Keratinocyte (primary cell): ENCODE measurements around the gene EGFLAM. TPM values are rescaled to one million over a fixed set of nuclear protein-coding genes. Genes with fewer than 3 reads are reported as not detected.

Experiments used
- DNase-seq: peaks from one replicate; pipeline ENCODE4 v3.0.0-alpha.2; 2011; ENCODE audit warnings: low read depth, missing footprints, low spot score
- FAIRE-seq: peaks from 2 replicates; lab custom pipeline; 2011; peaks lifted over from hg19 to GRCh38; lab: Jason Lieb, UNC
- H2AFZ ChIP-seq: 2 replicates; pipeline ENCODE4 v1.6.0; 2012; ENCODE audit warnings: low read length, control low read depth, inconsistent platforms; ENCODE audit not compliant: control insufficient read depth
- H3K27ac ChIP-seq: 2 replicates; pipeline ENCODE4 v1.5.1; 2011; ENCODE audit warnings: low read length; ENCODE audit not compliant: control insufficient read depth, insufficient read depth
- H3K27me3 ChIP-seq: 3 replicates; pipeline ENCODE4 v1.6.0; 2011; ENCODE audit warnings: low read length; ENCODE audit not compliant: control insufficient read depth, insufficient read depth; ENCODE audit errors: extremely low read depth
- H3K36me3 ChIP-seq, 2 experiments: 2 replicates in 1 of 2; 3 replicates in 1 of 2; pipeline ENCODE4 v1.5.1; 2011; ENCODE audit warnings: low read length in 2 of 2, mild to moderate bottlenecking in 1 of 2; ENCODE audit not compliant: control insufficient read depth in 2 of 2, insufficient read depth in 2 of 2; ENCODE audit errors: extremely low read depth in 1 of 2
- H3K4me1 ChIP-seq: 3 replicates; pipeline ENCODE4 v1.5.1; 2011; ENCODE audit warnings: low read length; ENCODE audit not compliant: control insufficient read depth, insufficient read depth; ENCODE audit errors: extremely low read depth
- H3K4me2 ChIP-seq: 3 replicates; pipeline ENCODE4 v1.6.0; 2011; ENCODE audit warnings: low read depth, low read length; ENCODE audit not compliant: control insufficient read depth, insufficient read depth; ENCODE audit errors: extremely low read depth
- H3K4me3 ChIP-seq, 3 experiments: fragments of 200-600 bp in 1 of 3; sonication (generic) in 1 of 3; 2 replicates in 2 of 3; 3 replicates in 1 of 3; pipeline ENCODE4 v1.5.1; 2011 to 2016; ENCODE audit warnings: low read length in 3 of 3, mild to moderate bottlenecking in 3 of 3, control low read depth in 2 of 3, inconsistent platforms in 1 of 3, low read depth in 1 of 3, mixed read lengths in 1 of 3, mixed run types in 1 of 3, moderate library complexity in 1 of 3; ENCODE audit not compliant: control insufficient read depth in 2 of 3, insufficient read depth in 2 of 3; ENCODE audit errors: extremely low read depth in 1 of 3
- H3K79me2 ChIP-seq: 2 replicates; pipeline ENCODE4 v1.6.0; 2012; ENCODE audit warnings: low read length; ENCODE audit not compliant: control insufficient read depth, insufficient read depth
- H3K9ac ChIP-seq: 3 replicates; pipeline ENCODE4 v1.6.0; 2011; ENCODE audit warnings: low read length; ENCODE audit not compliant: control insufficient read depth, insufficient read depth; ENCODE audit errors: extremely low read depth
- H3K9me1 ChIP-seq: 3 replicates; pipeline ENCODE4 v1.6.0; 2011; ENCODE audit warnings: low read length; ENCODE audit not compliant: control insufficient read depth, insufficient read depth; ENCODE audit errors: extremely low read depth
- H3K9me3 ChIP-seq: 2 replicates; pipeline ENCODE4 v1.5.1; 2012; ENCODE audit warnings: low read depth, low read length; ENCODE audit not compliant: control insufficient read depth
- H4K20me1 ChIP-seq: 3 replicates; pipeline ENCODE4 v1.6.0; 2011; ENCODE audit warnings: low read length; ENCODE audit not compliant: control insufficient read depth, insufficient read depth; ENCODE audit errors: extremely low read depth
- EZH2 ChIP-seq: IDR thresholded peaks from one replicate; pipeline ENCODE4 v1.6.1; 2012; ENCODE audit warnings: inconsistent platforms, mild to moderate bottlenecking, low read length, moderate library complexity
- dilution Hi-C: fragments of 300-500 bp; cut with MboI; formaldehyde crosslinking; loops from one replicate; pipeline ENCODE4 v1.7.0; 2020; ENCODE audit warnings: low sequenced_read_pairs; ENCODE audit not compliant: extremely low pct_ligation_motif_present
- polyA plus RNA-seq, 5 experiments: library from polyadenylated mRNA; depleted of rRNA in 3 of 5; stranded (reverse) in 3 of 5; stranded (forward) in 1 of 5; unstranded in 1 of 5; fragments of >200 nt; gene quantifications; 1 replicate in 1 of 5; 2 replicates in 3 of 5; 3 replicates in 1 of 5; pipeline versions ENCODE4 v1.2.1 to v1.2.3, GENCODE V29; 2011 to 2012; ENCODE audit warnings: missing spikeins in 2 of 5, low read depth in 1 of 5, low replicate concordance in 1 of 5
- TF ChIP-seq, protein P1 (sequence below), 3 experiments: IDR thresholded peaks in 1 of 3; conservative IDR thresholded peaks in 1 of 3; optimal IDR thresholded peaks in 1 of 3; 2 replicates in 2 of 3; 3 replicates in 1 of 3; pipeline versions ENCODE3 to v1.5.1; 2011; ENCODE audit warnings: low read length in 3 of 3, mild to moderate bottlenecking in 3 of 3, moderate library complexity in 2 of 3, control low read depth in 1 of 3, inconsistent platforms in 1 of 3; ENCODE audit not compliant: insufficient read depth in 2 of 3; ENCODE audit errors: extremely low read depth in 1 of 3

EGFLAM gene
- polyA plus RNA-seq, 1 donor (not counting 4 experiments of a cell fraction or from before 2014, with no cell fraction given): not detected

DNA sequence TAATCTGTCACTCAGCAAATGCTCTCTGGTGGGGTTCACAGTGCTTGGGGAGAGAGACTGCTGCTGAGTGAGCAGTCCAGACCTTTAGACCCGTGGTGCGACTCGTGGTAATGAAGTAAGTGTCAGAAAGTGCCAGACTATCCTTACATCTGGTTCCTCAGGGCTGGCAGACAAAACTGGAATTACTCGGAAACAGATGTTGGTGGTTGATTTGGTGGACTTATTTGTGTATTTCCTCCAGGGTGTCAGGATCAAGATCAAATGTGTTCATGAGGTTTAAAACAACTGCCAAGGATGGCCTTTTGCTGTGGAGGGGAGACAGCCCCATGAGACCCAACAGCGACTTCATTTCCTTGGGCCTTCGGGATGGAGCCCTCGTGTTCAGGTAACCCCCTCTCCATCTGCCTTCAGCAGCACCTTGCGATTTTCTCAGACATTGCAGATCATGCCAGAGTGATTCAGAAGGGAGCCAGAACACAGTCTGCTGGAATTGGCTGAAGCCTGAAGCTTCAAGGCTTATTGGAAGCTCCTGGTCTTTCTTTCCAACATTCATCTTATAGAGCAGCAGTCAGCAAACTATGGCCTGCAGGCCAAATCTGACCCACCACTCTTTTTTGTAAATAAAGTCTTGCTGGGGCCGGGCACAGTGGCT is 192.8 kb downstream of the EGFLAM start:
- H3K79me2 ChIP-seq: no peaks in the 10 kb centered on the region
- no peak overlapping the region for H3K4me2 ChIP-seq
- TF ChIP-seq, protein P1, sequence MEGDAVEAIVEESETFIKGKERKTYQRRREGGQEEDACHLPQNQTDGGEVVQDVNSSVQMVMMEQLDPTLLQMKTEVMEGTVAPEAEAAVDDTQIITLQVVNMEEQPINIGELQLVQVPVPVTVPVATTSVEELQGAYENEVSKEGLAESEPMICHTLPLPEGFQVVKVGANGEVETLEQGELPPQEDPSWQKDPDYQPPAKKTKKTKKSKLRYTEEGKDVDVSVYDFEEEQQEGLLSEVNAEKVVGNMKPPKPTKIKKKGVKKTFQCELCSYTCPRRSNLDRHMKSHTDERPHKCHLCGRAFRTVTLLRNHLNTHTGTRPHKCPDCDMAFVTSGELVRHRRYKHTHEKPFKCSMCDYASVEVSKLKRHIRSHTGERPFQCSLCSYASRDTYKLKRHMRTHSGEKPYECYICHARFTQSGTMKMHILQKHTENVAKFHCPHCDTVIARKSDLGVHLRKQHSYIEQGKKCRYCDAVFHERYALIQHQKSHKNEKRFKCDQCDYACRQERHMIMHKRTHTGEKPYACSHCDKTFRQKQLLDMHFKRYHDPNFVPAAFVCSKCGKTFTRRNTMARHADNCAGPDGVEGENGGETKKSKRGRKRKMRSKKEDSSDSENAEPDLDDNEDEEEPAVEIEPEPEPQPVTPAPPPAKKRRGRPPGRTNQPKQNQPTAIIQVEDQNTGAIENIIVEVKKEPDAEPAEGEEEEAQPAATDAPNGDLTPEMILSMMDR (optimal IDR thresholded peaks at IDR 0.05 in 1 of 3, IDR thresholded peaks at IDR 0.05 in 1 of 3, conservative IDR thresholded peaks at IDR 0.05 in 1 of 3; ENCODE audit: extremely low read depth in 1 of 3, insufficient read depth in 2 of 3, low read length in 3 of 3): no peak
- TF ChIP-seq EZH2: no peak
- H3K9me1 ChIP-seq: no peaks in the 10 kb centered on the region
- no peaks in the 10 kb centered on the region for H4K20me1 ChIP-seq
- H2AFZ ChIP-seq: no peak overlapping the region
- DNase-seq (no peak), FAIRE-seq (no peak)
- no peaks in the 10 kb centered on the region for H3K27me3 ChIP-seq
- H3K36me3 ChIP-seq: no peaks in the 10 kb centered on the region
- no peak overlapping the region for H3K27ac ChIP-seq
- peaks cover 1% of the 10 kb centered on the region for H3K4me1 ChIP-seq
- dilution Hi-C loops: no loop called here
- H3K9ac ChIP-seq: no peak overlapping the region
- H3K4me3 ChIP-seq: no peak overlapping the region
- H3K9me3 ChIP-seq: no peaks in the 10 kb centered on the region

DNA sequence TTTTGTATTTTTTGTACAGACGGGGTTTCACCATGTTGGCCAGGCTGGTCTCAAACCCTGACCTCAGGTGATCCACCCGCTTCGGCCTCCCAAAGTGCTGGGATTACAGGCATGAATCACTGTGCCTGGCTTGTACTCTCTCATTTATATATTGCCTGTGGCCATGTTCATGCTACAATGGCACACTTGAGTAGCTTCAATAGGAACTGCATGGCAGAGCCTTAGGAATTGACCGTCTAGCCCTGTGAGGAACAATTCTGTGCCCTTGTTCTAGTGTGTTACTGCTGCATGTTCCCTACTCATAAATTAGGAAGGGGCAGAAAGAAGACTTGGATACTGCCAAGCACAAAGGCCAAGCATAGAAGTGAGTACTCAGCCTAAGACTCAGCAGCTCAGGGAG is 193.8 kb downstream of the EGFLAM start:
- Histone ChIP-seq H2AFZ (no peak overlapping the region), H3K9ac (no peak overlapping the region), H3K27me3 (no peaks in the 10 kb centered on the region), H3K9me1 (no peaks in the 10 kb centered on the region), H3K4me2 (no peak overlapping the region), H4K20me1 (no peaks in the 10 kb centered on the region), H3K79me2 (no peaks in the 10 kb centered on the region), H3K36me3 (no peaks in the 10 kb centered on the region), H3K9me3 (no peaks in the 10 kb centered on the region), H3K4me1 (peaks cover 5% of the 10 kb centered on the region), H3K27ac (no peak overlapping the region), H3K4me3 (no peak overlapping the region)
- dilution Hi-C loops: no loop called here
- DNase-seq: no peak
- no peak for TF ChIP-seq EZH2
- TF ChIP-seq, protein P1 (optimal IDR thresholded peaks at IDR 0.05 in 1 of 3, IDR thresholded peaks at IDR 0.05 in 1 of 3, conservative IDR thresholded peaks at IDR 0.05 in 1 of 3; ENCODE audit: extremely low read depth in 1 of 3, insufficient read depth in 2 of 3, low read length in 3 of 3): no peak
- no peak for FAIRE-seq
